Lower leg skin (tissue), 3 donors: ENCODE data around the gene KIRREL3.

Source experiments
- CTCF ChIP-seq, 3 donors: fragments of 450-650 bp; IDR thresholded peaks; one replicate each; pipeline ENCODE4 v1.5.1; 2016; ENCODE audit warnings: antibody characterized with exemption in 3 of 3, mild to moderate bottlenecking in 3 of 3, moderate library complexity in 2 of 3
- POLR2A ChIP-seq, 2 donors: fragments of 450-650 bp; IDR thresholded peaks; one replicate each; pipeline ENCODE4 v1.6.1; 2016 to 2017; ENCODE audit warnings: antibody characterized with exemption in 2 of 2, mild to moderate bottlenecking in 1 of 2, moderate library complexity in 1 of 2

GRCh38 chr11:126886636-126887035, 113.9 kb downstream of the KIRREL3 start:
- TF ChIP-seq CTCF (IDR thresholded peaks at IDR 0.05) (no peak), POLR2A (IDR thresholded peaks at IDR 0.05) (no peak)
